Vagina (tissue), 2 donors: Measurements from ENCODE around the gene VTI1A. TPM values are rescaled to one million over a fixed set of nuclear protein-coding genes. Genes with fewer than 3 reads are reported as not detected.

Experiments
- DNase-seq, 2 donors: peaks; one replicate each; pipeline ENCODE4 v3.0.0-alpha.2; 2017; ENCODE audit errors: extremely low spot score in 2 of 2
- H3K27ac ChIP-seq: fragments of 200-600 bp; sonication (generic); one replicate; pipeline ENCODE4 v1.5.1; 2019
- H3K27me3 ChIP-seq: fragments of 200-600 bp; sonication (generic); one replicate; pipeline ENCODE4 v1.5.1; 2019
- H3K36me3 ChIP-seq, 2 donors: fragments of 200-600 bp; sonication (generic); one replicate each; pipeline ENCODE4 v1.5.1; 2017 to 2019
- H3K4me1 ChIP-seq: fragments of 200-600 bp; sonication (generic); one replicate; pipeline ENCODE4 v1.5.1; 2019
- H3K4me3 ChIP-seq, 2 donors: fragments of 200-600 bp; sonication (generic); 1 replicate in 1 of 2; 2 replicates in 1 of 2; pipeline ENCODE4 v1.5.1; 2016 to 2019
- H3K9me3 ChIP-seq: fragments of 200-600 bp; sonication (generic); one replicate; pipeline ENCODE4 v1.5.1; 2019
- CTCF ChIP-seq, 3 experiments: fragments of 450-650 bp in 2 of 3; fragments of 200-600 bp in 1 of 3; sonication (generic) in 1 of 3; IDR thresholded peaks; one replicate each; pipeline ENCODE4 v1.5.1; 2017 to 2019; ENCODE audit warnings: antibody characterized with exemption in 3 of 3, mild to moderate bottlenecking in 2 of 3, moderate library complexity in 2 of 3
- POLR2A ChIP-seq, 2 donors: fragments of 450-650 bp; IDR thresholded peaks; one replicate each; pipeline ENCODE4 v1.6.1; 2017; ENCODE audit warnings: antibody characterized with exemption in 2 of 2, mild to moderate bottlenecking in 2 of 2, moderate library complexity in 2 of 2
- POLR2AphosphoS5 ChIP-seq, 2 donors: sonication (generic); formaldehyde crosslinking; IDR thresholded peaks; one replicate each; pipeline ENCODE4 v1.9.0; 2017; ENCODE audit warnings: antibody characterized with exemption in 2 of 2, mild to moderate bottlenecking in 2 of 2, low read depth in 1 of 2; ENCODE audit not compliant: insufficient read depth in 1 of 2
- intact Hi-C: fragments of 100-400 bp; cut with DNase I; formaldehyde crosslinking; loops from one replicate; pipeline ENCODE4 v1.15.1; 2023
- total RNA-seq: library from RNA; depleted of rRNA; stranded (reverse); fragments of >200 nt; gene quantifications from one replicate; pipeline ENCODE4 v1.2.3, GENCODE V29; 2016

VTI1A gene
- total RNA-seq, 1 donor from 2014 or later: 49.1 TPM

- H3K36me3 ChIP-seq: no peaks in the 10 kb centered on the region
- intact Hi-C loops: no loop called here
- no peaks in the 10 kb centered on the region for H3K27me3 ChIP-seq
- H3K4me3 ChIP-seq: peak overlapping the region; percentile 82 to 94
- no peaks in the 10 kb centered on the region for H3K9me3 ChIP-seq
- peaks cover 29% of the 10 kb centered on the region for H3K4me1 ChIP-seq
- no peak for DNase-seq
- peak overlapping the region; percentile 89 for H3K27ac ChIP-seq
- no peak for TF ChIP-seq POLR2AphosphoS5 (IDR thresholded peaks at IDR 0.05; ENCODE audit: insufficient read depth in 1 of 2, low read depth in 1 of 2)
- no peak for TF ChIP-seq POLR2A (IDR thresholded peaks at IDR 0.05)
- no peak for TF ChIP-seq CTCF (IDR thresholded peaks at IDR 0.05)
Observed at GRCh38 chr10:112447620-112447928, 559 bp downstream of the VTI1A start.

- no peak overlapping the region for H3K4me3 ChIP-seq
- no peak for DNase-seq
- no peaks in the 10 kb centered on the region for H3K27me3 ChIP-seq
- TF ChIP-seq CTCF (IDR thresholded peaks at IDR 0.05): no peak
- no peak for TF ChIP-seq POLR2A (IDR thresholded peaks at IDR 0.05)
- TF ChIP-seq POLR2AphosphoS5 (IDR thresholded peaks at IDR 0.05; ENCODE audit: insufficient read depth in 1 of 2, low read depth in 1 of 2): no peak
- no peaks in the 10 kb centered on the region for H3K9me3 ChIP-seq
- no peaks in the 10 kb centered on the region for H3K36me3 ChIP-seq
- intact Hi-C loops: no loop called here
- H3K4me1 ChIP-seq: peaks cover 29% of the 10 kb centered on the region
- no peak overlapping the region for H3K27ac ChIP-seq
Observed at GRCh38 chr10:112448888-112449287, 1.9 kb downstream of the VTI1A start.

- no peaks in the 10 kb centered on the region for H3K4me1 ChIP-seq
- no peaks in the 10 kb centered on the region for H3K9me3 ChIP-seq
- H3K4me3 ChIP-seq: no peak overlapping the region
- TF ChIP-seq POLR2AphosphoS5 (IDR thresholded peaks at IDR 0.05; ENCODE audit: insufficient read depth in 1 of 2, low read depth in 1 of 2) (no peak), CTCF (IDR thresholded peaks at IDR 0.05) (no peak), POLR2A (IDR thresholded peaks at IDR 0.05) (no peak)
- intact Hi-C loops: no loop called here
- H3K27me3 ChIP-seq: no peaks in the 10 kb centered on the region
- no peaks in the 10 kb centered on the region for H3K36me3 ChIP-seq
- H3K27ac ChIP-seq: no peak overlapping the region
- no peak for DNase-seq
Observed at GRCh38 chr10:112454910-112455779, 8.1 kb downstream of the VTI1A start.

- Histone ChIP-seq H3K4me3 (no peak overlapping the region), H3K4me1 (no peaks in the 10 kb centered on the region), H3K9me3 (no peaks in the 10 kb centered on the region), H3K27ac (no peak overlapping the region), H3K27me3 (no peaks in the 10 kb centered on the region), H3K36me3 (no peaks in the 10 kb centered on the region)
- no peak for DNase-seq
- no peak for TF ChIP-seq CTCF (IDR thresholded peaks at IDR 0.05)
- TF ChIP-seq POLR2AphosphoS5 (IDR thresholded peaks at IDR 0.05; ENCODE audit: insufficient read depth in 1 of 2, low read depth in 1 of 2): no peak
- no peak for TF ChIP-seq POLR2A (IDR thresholded peaks at IDR 0.05)
- intact Hi-C loops: no loop called here
Observed at GRCh38 chr10:112456533-112456932, 9.5 kb downstream of the VTI1A start.

GRCh38 chr10:112460366-112460765, 13.4 kb downstream of the VTI1A start:
- intact Hi-C loops: no loop called here
- no peaks in the 10 kb centered on the region for H3K4me1 ChIP-seq

More at GRCh38 chr10:112460366-112460765, 13.4 kb downstream of the VTI1A start:
- H3K4me3 ChIP-seq: no peak overlapping the region
- no peak for TF ChIP-seq POLR2AphosphoS5 (IDR thresholded peaks at IDR 0.05; ENCODE audit: insufficient read depth in 1 of 2, low read depth in 1 of 2)
- no peaks in the 10 kb centered on the region for H3K27me3 ChIP-seq
- DNase-seq: no peak
- H3K9me3 ChIP-seq: no peaks in the 10 kb centered on the region
- peaks cover 0 to 16% of the 10 kb centered on the region in 2 donors for H3K36me3 ChIP-seq
- no peak overlapping the region for H3K27ac ChIP-seq
